ENCODE measurements around the gene CALR.

GRCh38 chr19:12921047-12921446 is 17.4 kb upstream of the CALR start:
- TF ChIP-seq CTCF (IDR thresholded peaks at IDR 0.05) (no peak), POLR2A (IDR thresholded peaks at IDR 0.05) (no peak)
